NCI-H187 treated with DMSO at 0.1 percent for 48 hours (cell line): ENCODE measurements around the gene PSME2.
A peak's percentile ranks its signal among the peaks of the same experiment; 100 is the strongest.
"Not testable (repeated sequence)": the region's sequence is repeated elsewhere in the genome, so short reads cannot be mapped to it uniquely, and the experiment has no call there.

Experiments
- DNase-seq: peaks from one replicate; lab custom pipeline; 2025; lab: John Stamatoyannopoulos, UW

The PSME2 gene

GRCh38 chr14:24114532-24115421 is 31.6 kb downstream of the PSME2 start, which contains the start of the genes DCAF11 and NRL:
TSS of gene DCAF11 (plus strand) at chr14:24114777. CDS start at chr14:24115595, 818 bp downstream.
TSS of gene NRL (minus strand) at chr14:24114949. CDS start at chr14:24082848, 32,101 bp downstream.
- peak; percentile 99 for DNase-seq

GRCh38 chr14:24113801-24114531 is 32.4 kb downstream of the PSME2 start:
- peak; percentile 65 for DNase-seq

GRCh38 chr14:24113379-24113800 is 33.0 kb downstream of the PSME2 start:
- DNase-seq, result no peak

GRCh38 chr14:24110523-24110922 is 35.9 kb downstream of the PSME2 start:
- no peak for DNase-seq

- no peak for DNase-seq
Measured at GRCh38 chr14:24110060-24110459, 36.4 kb downstream of the PSME2 start.

GRCh38 chr14:24108336-24108874 is 38.0 kb downstream of the PSME2 start:
- no peak for DNase-seq

- DNase-seq, result no peak
Measured at GRCh38 chr14:24106672-24107271, 39.6 kb downstream of the PSME2 start.

- not testable (repeated sequence) for DNase-seq
Measured at GRCh38 chr14:24105609-24106239, 40.7 kb downstream of the PSME2 start.

GRCh38 chr14:24103451-24103850 is 43.0 kb downstream of the PSME2 start:
- DNase-seq, result no peak

- no peak for DNase-seq
Measured at GRCh38 chr14:24102357-24103048, 43.9 kb downstream of the PSME2 start.

GRCh38 chr14:24100982-24101494 is 45.4 kb downstream of the PSME2 start:
- no peak for DNase-seq

GRCh38 chr14:24100197-24100981 is 46.0 kb downstream of the PSME2 start:
- DNase-seq, result no peak

GRCh38 chr14:24098927-24099813 is 47.2 kb downstream of the PSME2 start:
- no peak for DNase-seq

GRCh38 chr14:24098229-24098926 is 48.0 kb downstream of the PSME2 start:
- DNase-seq, result no peak

GRCh38 chr14:24096545-24097181 is 49.7 kb downstream of the PSME2 start:
- DNase-seq, result no peak

- no peak for DNase-seq
Measured at GRCh38 chr14:24095271-24096068, 50.9 kb downstream of the PSME2 start.

GRCh38 chr14:24094841-24095270 is 51.6 kb downstream of the PSME2 start:
- no peak for DNase-seq
